Measurements from ENCODE around the gene ASCC3.

GRCh38 chr6:100458841-100459591 is 422.1 kb downstream of the ASCC3 start:
- TF ChIP-seq, protein P1, sequence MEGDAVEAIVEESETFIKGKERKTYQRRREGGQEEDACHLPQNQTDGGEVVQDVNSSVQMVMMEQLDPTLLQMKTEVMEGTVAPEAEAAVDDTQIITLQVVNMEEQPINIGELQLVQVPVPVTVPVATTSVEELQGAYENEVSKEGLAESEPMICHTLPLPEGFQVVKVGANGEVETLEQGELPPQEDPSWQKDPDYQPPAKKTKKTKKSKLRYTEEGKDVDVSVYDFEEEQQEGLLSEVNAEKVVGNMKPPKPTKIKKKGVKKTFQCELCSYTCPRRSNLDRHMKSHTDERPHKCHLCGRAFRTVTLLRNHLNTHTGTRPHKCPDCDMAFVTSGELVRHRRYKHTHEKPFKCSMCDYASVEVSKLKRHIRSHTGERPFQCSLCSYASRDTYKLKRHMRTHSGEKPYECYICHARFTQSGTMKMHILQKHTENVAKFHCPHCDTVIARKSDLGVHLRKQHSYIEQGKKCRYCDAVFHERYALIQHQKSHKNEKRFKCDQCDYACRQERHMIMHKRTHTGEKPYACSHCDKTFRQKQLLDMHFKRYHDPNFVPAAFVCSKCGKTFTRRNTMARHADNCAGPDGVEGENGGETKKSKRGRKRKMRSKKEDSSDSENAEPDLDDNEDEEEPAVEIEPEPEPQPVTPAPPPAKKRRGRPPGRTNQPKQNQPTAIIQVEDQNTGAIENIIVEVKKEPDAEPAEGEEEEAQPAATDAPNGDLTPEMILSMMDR (IDR thresholded peaks at IDR 0.05), result no peak
- no peak for TF ChIP-seq ZFX (IDR thresholded peaks at IDR 0.05; ENCODE audit: borderline replicate concordance)

All from 22Rv1 (cell line).